ENCODE measurements around the gene NRG3. TPM values are rescaled to one million over a fixed set of nuclear protein-coding genes. Genes with fewer than 3 reads are reported as not detected.

Gene NRG3
- total and polyA plus RNA-seq, 8 donors, result 0.14 to 0.59 (median 0.25) TPM; not detected in 2

DNA sequence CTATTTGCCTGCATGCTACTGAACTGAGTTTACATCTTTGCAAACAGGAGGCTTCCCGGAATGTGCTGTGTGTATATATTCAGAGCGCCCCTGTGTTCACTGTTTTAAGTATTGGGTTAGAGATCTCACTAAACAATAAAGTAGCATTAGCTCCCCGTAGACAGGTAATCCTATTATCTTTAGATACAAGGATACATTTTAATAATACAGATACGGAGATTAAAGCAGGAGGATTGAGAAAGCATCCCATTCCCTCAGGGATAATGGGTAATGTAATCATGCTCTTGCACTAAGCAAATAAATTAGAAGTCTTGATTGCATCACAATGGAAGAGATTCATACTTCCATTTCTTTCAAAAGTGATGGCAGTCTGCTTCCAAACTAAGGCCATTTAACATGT is 809.0 kb downstream of the NRG3 start:
- intact Hi-C loops (cut with DNase I), result no loop called here
- Histone ChIP-seq H3K27me3 (no peaks in the 10 kb centered on the region), H3K9me3 (no peaks in the 10 kb centered on the region), H3K4me3 (no peak overlapping the region), H3K36me3 (no peaks in the 10 kb centered on the region), H3K27ac (no peak overlapping the region), H3K4me1 (no peaks in the 10 kb centered on the region)
- 86 to 87% methylated on average over 4 of the region's 4 CpGs for WGBS, 2 donors
- DNase-seq, result no peak
- TF ChIP-seq, protein P1, sequence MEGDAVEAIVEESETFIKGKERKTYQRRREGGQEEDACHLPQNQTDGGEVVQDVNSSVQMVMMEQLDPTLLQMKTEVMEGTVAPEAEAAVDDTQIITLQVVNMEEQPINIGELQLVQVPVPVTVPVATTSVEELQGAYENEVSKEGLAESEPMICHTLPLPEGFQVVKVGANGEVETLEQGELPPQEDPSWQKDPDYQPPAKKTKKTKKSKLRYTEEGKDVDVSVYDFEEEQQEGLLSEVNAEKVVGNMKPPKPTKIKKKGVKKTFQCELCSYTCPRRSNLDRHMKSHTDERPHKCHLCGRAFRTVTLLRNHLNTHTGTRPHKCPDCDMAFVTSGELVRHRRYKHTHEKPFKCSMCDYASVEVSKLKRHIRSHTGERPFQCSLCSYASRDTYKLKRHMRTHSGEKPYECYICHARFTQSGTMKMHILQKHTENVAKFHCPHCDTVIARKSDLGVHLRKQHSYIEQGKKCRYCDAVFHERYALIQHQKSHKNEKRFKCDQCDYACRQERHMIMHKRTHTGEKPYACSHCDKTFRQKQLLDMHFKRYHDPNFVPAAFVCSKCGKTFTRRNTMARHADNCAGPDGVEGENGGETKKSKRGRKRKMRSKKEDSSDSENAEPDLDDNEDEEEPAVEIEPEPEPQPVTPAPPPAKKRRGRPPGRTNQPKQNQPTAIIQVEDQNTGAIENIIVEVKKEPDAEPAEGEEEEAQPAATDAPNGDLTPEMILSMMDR (IDR thresholded peaks at IDR 0.05), result no peak
- no peak for FAIRE-seq
- no peak for ATAC-seq

DNA sequence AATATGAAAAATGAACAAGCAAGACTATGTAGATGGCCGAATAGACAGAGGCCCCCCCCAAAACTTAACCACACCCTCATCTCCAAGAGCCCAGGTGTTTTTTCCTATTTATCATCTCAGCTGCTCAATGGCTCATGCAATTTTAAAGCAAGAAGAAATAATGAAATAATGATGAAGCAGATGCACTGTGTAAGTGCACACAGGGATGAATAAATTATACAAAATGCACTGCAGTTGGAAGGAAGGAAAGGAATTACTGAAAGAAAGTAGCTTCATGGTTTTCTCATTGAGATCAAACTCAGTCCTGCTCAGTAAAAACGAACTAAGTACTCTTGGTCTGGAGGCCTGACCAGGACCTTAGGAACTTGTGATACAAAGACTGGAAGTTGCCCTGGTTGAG is 810.1 kb downstream of the NRG3 start:
- no peak for FAIRE-seq
- no peak for ATAC-seq
- intact Hi-C loops (cut with DNase I), result no loop called here
- no peak overlapping the region for H3K4me3 ChIP-seq
- H3K36me3 ChIP-seq, result no peaks in the 10 kb centered on the region
- no peak overlapping the region for H3K27ac ChIP-seq
- no peak for DNase-seq
- TF ChIP-seq, protein P1 (IDR thresholded peaks at IDR 0.05), result no peak
- WGBS, 2 donors, result 67 to 72% methylated on average over 2 of the region's 2 CpGs
- no peaks in the 10 kb centered on the region for H3K27me3 ChIP-seq
- no peaks in the 10 kb centered on the region for H3K4me1 ChIP-seq
- no peaks in the 10 kb centered on the region for H3K9me3 ChIP-seq

DNA sequence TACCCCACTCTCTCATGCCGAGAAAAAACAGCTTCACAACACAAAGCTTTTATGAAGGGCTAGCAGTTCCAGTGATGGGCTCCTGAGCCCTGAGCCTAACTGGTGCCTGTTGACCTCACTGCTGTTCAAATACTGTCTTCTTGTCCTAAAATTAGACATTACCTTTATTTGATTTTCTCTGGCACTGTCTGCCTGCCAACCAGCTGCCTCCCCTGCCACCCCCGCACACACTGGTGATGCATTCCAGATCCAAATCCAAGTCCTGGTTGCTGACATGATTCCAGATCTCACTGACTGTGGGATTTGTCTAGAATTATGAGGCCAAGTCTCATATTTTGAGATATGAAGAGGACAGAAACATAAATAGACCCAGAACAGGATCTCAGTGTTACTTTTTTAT is 816.2 kb downstream of the NRG3 start:
- ATAC-seq (no peak), FAIRE-seq (no peak), DNase-seq (no peak)
- H3K9me3 ChIP-seq, result no peaks in the 10 kb centered on the region
- intact Hi-C loops (cut with DNase I), result no loop called here
- H3K27ac ChIP-seq, result no peak overlapping the region
- WGBS, 2 donors, result 70 to 84% methylated on average over 2 of the region's 2 CpGs
- TF ChIP-seq, protein P1 (IDR thresholded peaks at IDR 0.05), result no peak
- no peak overlapping the region for H3K4me3 ChIP-seq
- no peaks in the 10 kb centered on the region for H3K27me3 ChIP-seq
- H3K4me1 ChIP-seq, result no peaks in the 10 kb centered on the region
- no peaks in the 10 kb centered on the region for H3K36me3 ChIP-seq

DNA sequence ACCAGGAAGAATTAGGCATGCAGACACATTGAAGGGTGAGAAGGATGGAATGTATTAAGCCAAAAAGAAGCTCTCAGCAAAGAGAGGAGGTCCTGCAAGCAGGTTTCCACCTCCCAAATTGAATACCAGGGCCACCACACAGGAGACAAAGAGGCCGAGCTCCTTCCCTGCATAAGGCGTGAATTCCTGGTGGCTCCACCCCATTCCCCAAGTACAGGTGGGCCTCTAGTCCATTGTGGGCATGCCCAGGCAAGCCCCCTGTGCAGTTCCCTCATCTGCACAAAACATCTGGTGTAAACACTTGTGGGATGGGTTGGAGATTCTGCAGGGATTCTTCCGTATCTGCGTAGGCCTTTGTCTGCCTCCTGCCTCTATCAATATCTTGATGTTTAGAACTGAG is 817.5 kb downstream of the NRG3 start:
- intact Hi-C loops (cut with DNase I), result no loop called here
- H3K4me1 ChIP-seq, result no peaks in the 10 kb centered on the region
- no peak overlapping the region for H3K27ac ChIP-seq
- DNase-seq (no peak), FAIRE-seq (no peak), ATAC-seq (no peak)
- 96 to 98% methylated on average over 4 of the region's 4 CpGs for WGBS, 2 donors
- no peaks in the 10 kb centered on the region for H3K9me3 ChIP-seq
- TF ChIP-seq, protein P1 (IDR thresholded peaks at IDR 0.05), result no peak
- H3K36me3 ChIP-seq, result no peaks in the 10 kb centered on the region
- H3K27me3 ChIP-seq, result no peaks in the 10 kb centered on the region
- no peak overlapping the region for H3K4me3 ChIP-seq

DNA sequence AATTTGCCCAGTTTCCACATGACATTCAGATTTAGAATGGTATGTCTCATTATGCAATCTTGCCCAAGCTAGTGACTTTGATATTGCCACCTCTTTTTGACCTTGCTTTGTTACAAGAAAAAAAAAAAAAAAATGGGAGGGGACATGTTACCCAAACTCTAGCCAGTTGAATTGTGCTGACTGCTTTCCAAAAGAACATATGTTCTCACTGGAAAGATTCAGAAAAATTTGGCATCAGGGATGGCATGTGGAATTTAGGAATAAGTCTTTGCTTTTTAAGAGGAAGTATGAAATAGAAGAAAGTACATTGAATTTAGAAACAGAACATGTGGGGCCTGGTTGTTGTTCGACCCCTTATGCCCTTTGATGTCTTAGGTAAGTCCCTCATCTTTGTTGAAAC is 846.8 kb downstream of the NRG3 start:
- TF ChIP-seq, protein P1 (IDR thresholded peaks at IDR 0.05), result no peak
- no peaks in the 10 kb centered on the region for H3K9me3 ChIP-seq
- DNase-seq (no peak), FAIRE-seq (no peak), ATAC-seq (no peak)
- H3K4me3 ChIP-seq, result no peak overlapping the region
- 88 to 95% methylated on average over 1 of the region's 1 CpG for WGBS, 2 donors
- H3K36me3 ChIP-seq, result no peaks in the 10 kb centered on the region
- no peaks in the 10 kb centered on the region for H3K4me1 ChIP-seq
- H3K27me3 ChIP-seq, result no peaks in the 10 kb centered on the region
- intact Hi-C loops (cut with DNase I), result no loop called here
- H3K27ac ChIP-seq, result no peak overlapping the region
